ENCODE results near the gene VPS35L. TPM values are rescaled to one million over a fixed set of nuclear protein-coding genes. Genes with fewer than 3 reads are reported as not detected.

The VPS35L gene
- total RNA-seq, 1 donor from 2014 or later, result 59.3 TPM

DNA sequence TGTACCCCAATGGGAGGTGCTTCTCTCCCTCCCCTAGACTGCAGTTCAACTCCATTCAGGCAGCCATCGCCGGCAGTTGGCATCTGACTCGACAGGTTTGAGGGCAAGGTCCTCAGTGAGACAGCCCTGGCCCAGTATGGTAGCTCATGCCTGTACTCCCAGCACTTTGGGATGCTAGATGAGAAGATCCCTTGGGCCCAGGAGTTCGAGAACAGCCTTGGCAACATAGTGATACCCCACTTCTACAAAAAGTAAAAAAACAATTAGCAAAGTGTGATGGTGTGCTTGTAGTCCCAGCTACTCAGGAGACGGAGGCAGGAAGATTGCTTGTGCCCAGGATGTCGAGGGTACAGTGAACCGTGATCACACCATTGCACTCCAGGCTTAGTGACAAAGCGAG is 12.1 kb downstream of the VPS35L start:
- no peak overlapping the region for H3K4me3 Mint-ChIP-seq
- peaks cover 6% of the 10 kb centered on the region for H3K9me3 Mint-ChIP-seq
- DNase-seq (ENCODE audit: low spot score in 2 of 2, unreplicated experiment in 2 of 2), result no peak
- peaks cover 28% of the 10 kb centered on the region for H3K36me3 Mint-ChIP-seq
- H3K4me1 Mint-ChIP-seq, result no peaks in the 10 kb centered on the region
- no peak overlapping the region for H3K27ac Mint-ChIP-seq
- TF ChIP-seq, protein P1, sequence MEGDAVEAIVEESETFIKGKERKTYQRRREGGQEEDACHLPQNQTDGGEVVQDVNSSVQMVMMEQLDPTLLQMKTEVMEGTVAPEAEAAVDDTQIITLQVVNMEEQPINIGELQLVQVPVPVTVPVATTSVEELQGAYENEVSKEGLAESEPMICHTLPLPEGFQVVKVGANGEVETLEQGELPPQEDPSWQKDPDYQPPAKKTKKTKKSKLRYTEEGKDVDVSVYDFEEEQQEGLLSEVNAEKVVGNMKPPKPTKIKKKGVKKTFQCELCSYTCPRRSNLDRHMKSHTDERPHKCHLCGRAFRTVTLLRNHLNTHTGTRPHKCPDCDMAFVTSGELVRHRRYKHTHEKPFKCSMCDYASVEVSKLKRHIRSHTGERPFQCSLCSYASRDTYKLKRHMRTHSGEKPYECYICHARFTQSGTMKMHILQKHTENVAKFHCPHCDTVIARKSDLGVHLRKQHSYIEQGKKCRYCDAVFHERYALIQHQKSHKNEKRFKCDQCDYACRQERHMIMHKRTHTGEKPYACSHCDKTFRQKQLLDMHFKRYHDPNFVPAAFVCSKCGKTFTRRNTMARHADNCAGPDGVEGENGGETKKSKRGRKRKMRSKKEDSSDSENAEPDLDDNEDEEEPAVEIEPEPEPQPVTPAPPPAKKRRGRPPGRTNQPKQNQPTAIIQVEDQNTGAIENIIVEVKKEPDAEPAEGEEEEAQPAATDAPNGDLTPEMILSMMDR (IDR thresholded peaks at IDR 0.05; ENCODE audit: unreplicated experiment), result no peak
- H3K27me3 Mint-ChIP-seq (ENCODE audit: low read depth), result no peaks in the 10 kb centered on the region

DNA sequence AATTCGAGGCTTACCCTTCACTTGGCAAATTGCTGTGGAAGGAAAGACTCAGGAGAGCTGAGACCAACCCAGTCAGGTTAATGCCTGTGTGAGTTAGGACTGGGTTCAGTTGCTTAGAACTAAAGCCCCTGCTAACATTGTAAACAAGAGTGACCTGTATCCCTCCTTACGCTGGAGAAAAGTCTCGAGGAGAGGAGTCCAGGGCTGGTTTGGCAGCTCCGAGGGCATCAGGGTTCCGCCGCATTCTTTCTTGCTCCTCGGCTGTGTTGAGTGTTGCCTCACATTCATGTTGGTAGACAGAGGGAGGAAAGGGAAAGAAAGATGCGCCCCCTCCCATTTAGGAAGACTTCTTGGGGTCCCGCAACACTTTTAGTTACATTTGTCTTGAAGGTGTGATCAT is 18.5 kb downstream of the VPS35L start:
- DNase-seq (ENCODE audit: low spot score in 2 of 2, unreplicated experiment in 2 of 2), result no peak
- no peaks in the 10 kb centered on the region for H3K4me1 Mint-ChIP-seq
- TF ChIP-seq, protein P1 (IDR thresholded peaks at IDR 0.05; ENCODE audit: unreplicated experiment), result no peak
- peaks cover 3% of the 10 kb centered on the region for H3K9me3 Mint-ChIP-seq
- no peak overlapping the region for H3K27ac Mint-ChIP-seq
- no peaks in the 10 kb centered on the region for H3K27me3 Mint-ChIP-seq (ENCODE audit: low read depth)
- H3K4me3 Mint-ChIP-seq, result no peak overlapping the region
- peaks cover 40% of the 10 kb centered on the region for H3K36me3 Mint-ChIP-seq

DNA sequence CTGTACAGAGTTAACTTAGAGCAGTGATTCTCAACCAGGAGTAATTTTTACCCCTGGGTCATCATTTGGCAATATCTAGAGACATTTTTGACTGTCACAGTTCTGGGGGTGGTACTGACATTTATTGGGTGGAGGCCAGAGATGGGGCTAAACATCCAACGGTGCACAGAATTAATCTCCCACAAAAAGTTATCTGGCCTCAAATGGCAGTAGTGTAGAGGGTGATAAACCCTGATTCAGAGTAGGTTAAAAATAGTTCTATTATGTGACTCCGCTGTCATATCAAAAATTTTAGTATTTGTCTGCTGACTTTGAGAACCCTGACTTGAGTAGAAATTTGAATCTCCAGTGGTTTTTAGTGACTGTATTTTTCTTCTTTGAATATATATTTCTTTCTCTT is 19.1 kb downstream of the VPS35L start:
- peaks cover 41% of the 10 kb centered on the region for H3K36me3 Mint-ChIP-seq

DNA sequence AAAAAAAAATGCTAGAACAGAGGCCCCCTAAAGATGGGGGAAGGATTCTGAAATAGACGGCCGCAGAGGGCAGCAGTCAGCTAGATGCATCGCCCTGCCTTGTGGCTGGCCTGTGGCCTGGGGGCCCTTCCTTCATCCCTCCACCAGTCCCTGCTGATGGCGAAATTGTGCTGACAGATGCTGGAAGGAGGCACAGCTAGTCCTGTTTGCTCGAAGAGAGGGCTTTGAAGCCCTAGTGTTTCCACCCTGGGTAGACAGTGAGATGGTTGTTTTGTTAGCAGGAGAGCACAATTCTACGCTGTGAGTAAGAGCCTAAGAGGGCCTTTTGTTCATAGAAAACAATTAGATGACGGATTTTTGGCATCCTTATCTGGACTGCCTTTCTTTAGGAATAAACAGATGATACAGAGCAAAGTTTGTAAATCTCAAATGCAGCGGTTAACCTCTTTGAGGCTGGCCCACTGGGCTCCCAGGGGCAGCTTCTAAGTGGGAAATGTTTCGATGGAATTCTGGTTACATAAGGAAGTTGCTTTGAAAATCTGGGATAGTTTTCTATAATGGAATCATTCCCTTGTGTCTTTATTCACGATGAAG is 23.0 kb downstream of the VPS35L start:
- Mint-ChIP-seq H3K27ac (no peak overlapping the region), H3K27me3 (ENCODE audit: low read depth) (no peaks in the 10 kb centered on the region), H3K36me3 (peaks cover 65% of the 10 kb centered on the region), H3K9me3 (peaks cover 11% of the 10 kb centered on the region), H3K4me3 (no peak overlapping the region), H3K4me1 (no peaks in the 10 kb centered on the region)
- TF ChIP-seq, protein P1 (IDR thresholded peaks at IDR 0.05; ENCODE audit: unreplicated experiment), result no peak
- DNase-seq (ENCODE audit: low spot score in 2 of 2, unreplicated experiment in 2 of 2), result no peak

More for the DNA sequence above, 19.1 kb downstream of the VPS35L start:
- H3K27me3 Mint-ChIP-seq (ENCODE audit: low read depth), result no peaks in the 10 kb centered on the region
- H3K9me3 Mint-ChIP-seq, result peaks cover 3% of the 10 kb centered on the region
- TF ChIP-seq, protein P1 (IDR thresholded peaks at IDR 0.05; ENCODE audit: unreplicated experiment), result no peak
- DNase-seq (ENCODE audit: low spot score in 2 of 2, unreplicated experiment in 2 of 2), result no peak
- no peaks in the 10 kb centered on the region for H3K4me1 Mint-ChIP-seq
- H3K4me3 Mint-ChIP-seq, result no peak overlapping the region
- H3K27ac Mint-ChIP-seq, result no peak overlapping the region

DNA sequence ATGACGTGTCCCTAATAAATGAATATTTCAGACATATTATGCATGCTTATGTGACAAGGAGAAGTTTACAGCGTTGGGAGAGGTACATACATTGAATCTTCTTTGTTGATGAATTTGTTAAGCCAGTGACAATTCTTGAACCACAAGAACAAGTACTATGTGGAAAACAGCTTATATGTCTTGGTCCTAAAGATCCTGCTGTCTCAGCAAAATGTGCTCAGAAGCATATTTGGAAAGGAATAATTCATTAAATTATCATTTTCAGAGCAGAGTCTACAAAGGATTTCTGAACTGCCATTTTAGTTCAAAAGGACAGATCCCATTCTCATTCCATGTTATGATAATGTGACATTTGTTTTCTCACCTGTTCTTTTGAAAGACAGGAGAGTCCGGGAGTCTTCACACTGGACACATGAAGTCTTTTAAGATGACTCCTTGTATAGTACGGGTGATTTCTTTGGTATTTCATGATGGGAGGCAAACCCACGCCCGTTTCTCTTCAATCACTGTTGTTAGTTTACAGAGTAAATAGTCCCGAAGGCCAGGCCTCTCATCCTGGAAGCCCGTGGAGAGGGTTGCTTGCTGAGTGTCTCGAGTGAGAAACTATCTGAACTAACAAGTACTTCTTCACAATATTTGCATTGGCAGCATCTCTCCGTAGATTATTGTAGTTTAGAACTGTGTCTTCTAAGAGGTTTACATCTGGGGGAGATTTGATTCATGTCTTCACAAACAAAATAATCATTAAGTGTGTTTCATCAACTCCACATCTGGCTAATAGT is 26.7 kb downstream of the VPS35L start:
- no peaks in the 10 kb centered on the region for H3K4me1 Mint-ChIP-seq
- H3K36me3 Mint-ChIP-seq, result peaks cover 59% of the 10 kb centered on the region
- H3K4me3 Mint-ChIP-seq, result no peak overlapping the region
- no peak for DNase-seq (ENCODE audit: low spot score in 2 of 2, unreplicated experiment in 2 of 2)
- H3K9me3 Mint-ChIP-seq, result peaks cover 8% of the 10 kb centered on the region
- TF ChIP-seq, protein P1 (IDR thresholded peaks at IDR 0.05; ENCODE audit: unreplicated experiment), result no peak
- H3K27me3 Mint-ChIP-seq (ENCODE audit: low read depth), result no peaks in the 10 kb centered on the region
- H3K27ac Mint-ChIP-seq, result no peak overlapping the region

All from mesothelial cell of epicardium (in vitro differentiated cells).